Activated naive CD8-positive, alpha-beta T cell treated with anti-CD3 and anti-CD28 coated beads for 36 hours (primary cell): ENCODE results near the gene TMED4. TPM values are rescaled to one million over a fixed set of nuclear protein-coding genes. Genes with fewer than 3 reads are reported as not detected.

Experiments
- DNase-seq: peaks from one replicate; pipeline ENCODE4 v3.0.0; 2021
- H3K27ac Mint-ChIP-seq: one replicate; pipeline ENCODE4 v1.8.0; 2022; ENCODE audit warnings: mild to moderate bottlenecking, moderate library complexity, mixed read lengths
- H3K27me3 Mint-ChIP-seq: one replicate; pipeline ENCODE4 v1.8.0; 2022; ENCODE audit warnings: mild to moderate bottlenecking, mixed read lengths
- H3K36me3 Mint-ChIP-seq: one replicate; pipeline ENCODE4 v1.8.0; 2021; ENCODE audit warnings: mild to moderate bottlenecking, mixed read lengths
- H3K4me1 Mint-ChIP-seq: one replicate; pipeline ENCODE4 v1.8.0; 2021; ENCODE audit warnings: mixed read lengths
- H3K4me3 Mint-ChIP-seq: one replicate; pipeline ENCODE4 v1.8.0; 2022; ENCODE audit warnings: mild to moderate bottlenecking, moderate library complexity, mixed read lengths
- H3K9me3 Mint-ChIP-seq: one replicate; pipeline ENCODE4 v1.8.0; 2022; ENCODE audit warnings: mixed read lengths
- total RNA-seq, 2 experiments: library from RNA; stranded (reverse); gene quantifications; one replicate each; pipeline ENCODE4 v1.2.3, GENCODE V29; 2021

Gene TMED4
- total RNA-seq, 2 experiments from 2014 or later: 70.3 to 70.8 TPM

- Mint-ChIP-seq H3K27me3 (peaks cover 5% of the 10 kb centered on the region), H3K4me1 (no peaks in the 10 kb centered on the region), H3K36me3 (no peaks in the 10 kb centered on the region), H3K9me3 (no peaks in the 10 kb centered on the region), H3K27ac (no peak overlapping the region), H3K4me3 (no peak overlapping the region)
- no peak for DNase-seq
Measured at GRCh38 chr7:44541876-44542610, 40.0 kb downstream of the TMED4 start.

GRCh38 chr7:44541028-44541869 is 40.8 kb downstream of the TMED4 start, which contains the start of gene NPC1L1:
NPC1L1 (minus strand) TSS chr7:44541330; CDS start chr7:44541259, 71 bp downstream.
- Mint-ChIP-seq H3K9me3 (no peaks in the 10 kb centered on the region), H3K36me3 (no peaks in the 10 kb centered on the region), H3K27me3 (no peaks in the 10 kb centered on the region), H3K27ac (no peak within 1 kb of the TSS), H3K4me3 (no peak within 1 kb of the TSS), H3K4me1 (no peaks in the 10 kb centered on the region)
- DNase-seq: no peak

DNA sequence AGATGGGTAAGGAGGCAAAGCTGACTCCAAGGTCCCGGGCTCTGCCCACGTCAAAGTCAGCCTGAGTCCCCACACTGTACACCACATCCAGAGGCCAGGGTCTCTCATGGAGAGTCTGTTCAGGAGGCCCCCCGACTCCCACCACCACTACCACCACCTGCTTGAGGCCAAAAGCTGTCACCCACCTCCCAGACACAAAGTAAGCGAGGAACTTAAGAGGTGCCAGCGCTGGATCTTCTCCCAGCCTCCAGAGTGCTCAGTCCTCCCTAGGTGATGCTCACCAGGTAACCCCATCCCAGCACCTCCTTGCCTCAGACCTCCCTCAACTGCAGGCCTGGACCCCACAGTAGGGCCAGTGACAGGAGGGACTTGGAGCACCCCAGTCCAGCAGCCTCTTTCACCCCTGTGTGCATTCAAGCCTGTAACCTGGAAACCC is 41.4 kb downstream of the TMED4 start:
- no peak overlapping the region for H3K4me3 Mint-ChIP-seq
- H3K27ac Mint-ChIP-seq: no peak overlapping the region
- no peaks in the 10 kb centered on the region for H3K36me3 Mint-ChIP-seq
- no peaks in the 10 kb centered on the region for H3K9me3 Mint-ChIP-seq
- H3K4me1 Mint-ChIP-seq: no peaks in the 10 kb centered on the region
- no peaks in the 10 kb centered on the region for H3K27me3 Mint-ChIP-seq
- DNase-seq: no peak

GRCh38 chr7:44539669-44540506 is 42.1 kb downstream of the TMED4 start:
- no peak for DNase-seq
- Mint-ChIP-seq H3K36me3 (no peaks in the 10 kb centered on the region), H3K4me3 (no peak overlapping the region), H3K9me3 (no peaks in the 10 kb centered on the region), H3K27ac (no peak overlapping the region), H3K27me3 (no peaks in the 10 kb centered on the region), H3K4me1 (no peaks in the 10 kb centered on the region)

- Mint-ChIP-seq H3K4me3 (no peak overlapping the region), H3K4me1 (no peaks in the 10 kb centered on the region), H3K27ac (no peak overlapping the region), H3K27me3 (no peaks in the 10 kb centered on the region), H3K36me3 (no peaks in the 10 kb centered on the region), H3K9me3 (no peaks in the 10 kb centered on the region)
- no peak for DNase-seq
Measured at GRCh38 chr7:44538798-44539668, 43.0 kb downstream of the TMED4 start.

DNA sequence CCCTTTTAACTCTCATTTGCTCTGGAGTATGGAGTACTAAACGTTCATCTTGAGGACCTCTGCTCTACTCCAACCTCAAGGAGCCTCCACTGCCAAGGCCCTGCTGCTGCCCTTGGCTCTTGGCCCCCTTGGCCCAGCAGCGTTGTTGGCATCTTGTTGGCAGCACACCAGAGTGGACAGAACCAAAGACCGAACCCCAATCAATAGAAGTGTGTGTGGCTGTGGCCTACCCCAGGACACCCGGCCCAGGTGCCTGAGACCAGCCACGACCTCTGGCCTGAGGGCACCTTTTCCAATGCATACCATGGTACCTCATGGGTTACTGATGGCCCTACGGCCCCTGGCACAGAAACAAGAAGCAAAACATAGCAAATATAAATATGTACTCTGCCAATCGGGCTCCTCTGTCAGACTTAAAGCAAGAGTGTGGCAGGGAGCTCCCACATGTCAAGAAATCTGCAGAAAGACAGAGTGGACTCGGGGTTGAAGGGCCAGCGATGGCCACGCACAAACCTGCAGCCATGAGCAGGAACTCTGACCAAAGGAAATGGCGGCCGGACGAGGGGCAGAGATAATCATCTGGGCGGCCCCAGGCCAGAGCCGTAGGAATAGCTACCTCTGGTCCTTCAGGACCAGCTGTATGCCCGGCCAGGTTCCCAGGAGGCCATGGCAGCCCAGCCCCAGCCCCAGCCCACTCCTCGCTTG is 43.8 kb downstream of the TMED4 start:
- Mint-ChIP-seq H3K9me3 (no peaks in the 10 kb centered on the region), H3K27ac (no peak overlapping the region), H3K36me3 (no peaks in the 10 kb centered on the region), H3K4me1 (no peaks in the 10 kb centered on the region), H3K27me3 (no peaks in the 10 kb centered on the region), H3K4me3 (no peak overlapping the region)
- no peak for DNase-seq

DNA sequence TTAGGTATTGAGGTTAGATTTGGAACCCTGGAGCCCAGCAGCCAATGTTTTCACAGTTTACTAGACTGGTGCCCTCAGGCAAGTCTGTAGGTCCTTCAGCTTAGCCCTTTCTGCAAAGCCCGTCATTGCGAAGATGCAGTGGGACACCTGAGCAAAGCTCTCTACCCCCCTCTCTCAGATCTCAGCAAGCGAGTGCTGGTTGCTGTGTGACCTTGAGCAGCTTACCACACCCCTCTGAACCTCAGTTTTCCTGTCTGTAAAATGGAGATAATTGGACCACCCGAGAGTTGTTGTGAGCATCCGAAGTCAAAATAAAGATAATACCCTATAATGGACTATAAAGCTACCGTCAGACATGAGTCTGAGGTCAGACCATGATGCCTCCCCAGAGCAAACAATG is 44.6 kb downstream of the TMED4 start:
- Mint-ChIP-seq H3K27me3 (no peaks in the 10 kb centered on the region), H3K36me3 (no peaks in the 10 kb centered on the region), H3K4me3 (no peak overlapping the region), H3K27ac (no peak overlapping the region), H3K9me3 (no peaks in the 10 kb centered on the region), H3K4me1 (no peaks in the 10 kb centered on the region)
- no peak for DNase-seq

DNA sequence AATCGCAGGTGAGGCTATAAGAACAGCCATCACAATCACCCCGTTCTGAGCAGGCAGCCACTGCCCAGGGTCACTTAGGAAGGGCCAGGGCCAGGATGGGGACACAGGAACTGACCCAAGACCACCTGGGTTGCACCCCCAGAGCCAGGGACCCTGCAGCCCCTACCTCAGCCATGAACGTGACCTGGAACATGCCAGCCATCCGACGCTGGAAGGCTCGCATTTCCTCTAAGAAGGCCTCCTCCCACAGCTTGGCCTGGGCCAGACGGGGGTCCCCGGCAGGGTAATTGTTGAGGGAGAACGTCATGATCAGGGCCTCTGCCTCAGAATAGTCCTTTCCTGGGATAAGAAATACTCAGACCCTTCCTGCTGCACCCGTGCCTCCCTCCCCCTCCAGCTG is 45.9 kb downstream of the TMED4 start:
- no peak overlapping the region for H3K4me3 Mint-ChIP-seq
- H3K27ac Mint-ChIP-seq: no peak overlapping the region
- DNase-seq: no peak
- no peaks in the 10 kb centered on the region for H3K4me1 Mint-ChIP-seq
- no peaks in the 10 kb centered on the region for H3K27me3 Mint-ChIP-seq
- H3K9me3 Mint-ChIP-seq: no peaks in the 10 kb centered on the region
- H3K36me3 Mint-ChIP-seq: no peaks in the 10 kb centered on the region

DNA sequence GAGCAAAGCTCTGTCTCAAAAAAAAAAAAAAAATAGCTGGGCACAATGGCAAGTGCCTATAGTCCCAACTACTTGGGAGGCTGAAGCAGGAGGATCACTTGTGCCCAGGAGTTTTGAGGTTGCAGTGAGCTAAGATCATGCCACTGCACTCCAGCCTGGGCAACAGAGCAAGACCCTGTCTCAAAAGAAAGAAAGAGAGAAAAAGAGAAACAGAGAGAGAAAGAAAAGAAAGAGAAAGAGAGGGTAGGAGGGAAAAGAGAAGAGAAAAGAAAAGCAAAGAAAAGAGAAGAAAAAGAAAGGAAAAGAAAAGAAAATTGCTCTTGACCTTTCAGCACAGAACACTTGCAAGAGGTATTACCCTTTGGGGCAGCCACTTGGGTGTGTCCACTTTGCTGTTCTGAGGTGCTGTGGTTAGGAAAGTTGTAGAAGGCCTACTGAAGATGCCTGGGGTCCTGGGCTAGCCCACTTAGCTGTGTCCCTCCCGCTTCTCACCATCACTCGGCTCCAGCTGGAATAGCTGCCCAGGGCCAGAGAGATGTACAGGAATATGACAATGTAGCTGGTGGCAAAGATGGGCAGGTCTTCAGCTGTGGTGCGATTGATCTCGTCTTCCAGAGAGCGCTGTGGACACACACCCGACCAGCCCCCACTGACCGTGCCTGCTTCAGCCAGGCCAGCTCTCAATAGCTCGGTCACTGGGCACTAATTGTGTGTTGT is 46.5 kb downstream of the TMED4 start:
- no peak for DNase-seq
- H3K36me3 Mint-ChIP-seq: no peaks in the 10 kb centered on the region
- no peaks in the 10 kb centered on the region for H3K27me3 Mint-ChIP-seq
- no peaks in the 10 kb centered on the region for H3K9me3 Mint-ChIP-seq
- no peak overlapping the region for H3K27ac Mint-ChIP-seq
- no peak overlapping the region for H3K4me3 Mint-ChIP-seq
- H3K4me1 Mint-ChIP-seq: no peaks in the 10 kb centered on the region

GRCh38 chr7:44534501-44534900 is 47.5 kb downstream of the TMED4 start:
- Mint-ChIP-seq H3K4me3 (no peak overlapping the region), H3K36me3 (no peaks in the 10 kb centered on the region), H3K27ac (no peak overlapping the region), H3K9me3 (no peaks in the 10 kb centered on the region), H3K27me3 (no peaks in the 10 kb centered on the region), H3K4me1 (no peaks in the 10 kb centered on the region)
- peak; percentile 63 for DNase-seq

DNA sequence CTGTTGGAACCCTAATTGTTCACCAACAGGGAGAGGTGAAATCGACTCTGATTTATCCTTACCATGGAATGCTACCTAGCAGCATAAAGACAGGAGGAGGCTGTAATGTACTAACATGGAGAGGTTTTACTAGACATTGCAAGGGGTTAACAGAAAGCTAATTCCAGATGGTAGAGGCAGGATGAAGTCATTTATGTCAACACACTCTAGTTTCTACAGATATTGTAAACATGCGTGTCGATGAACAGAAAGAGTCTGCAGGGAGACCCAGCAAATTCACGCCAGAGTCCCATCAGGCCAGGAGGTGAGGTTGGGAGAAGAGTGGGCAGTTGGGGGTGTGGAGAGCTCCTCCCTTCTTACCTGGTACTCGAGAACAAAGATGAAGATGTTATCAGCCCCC is 47.9 kb downstream of the TMED4 start:
- H3K9me3 Mint-ChIP-seq: peaks cover under 1% of the 10 kb centered on the region
- H3K4me3 Mint-ChIP-seq: no peak overlapping the region
- H3K36me3 Mint-ChIP-seq: no peaks in the 10 kb centered on the region
- H3K27me3 Mint-ChIP-seq: no peaks in the 10 kb centered on the region
- no peak overlapping the region for H3K27ac Mint-ChIP-seq
- DNase-seq: no peak
- no peaks in the 10 kb centered on the region for H3K4me1 Mint-ChIP-seq

DNA sequence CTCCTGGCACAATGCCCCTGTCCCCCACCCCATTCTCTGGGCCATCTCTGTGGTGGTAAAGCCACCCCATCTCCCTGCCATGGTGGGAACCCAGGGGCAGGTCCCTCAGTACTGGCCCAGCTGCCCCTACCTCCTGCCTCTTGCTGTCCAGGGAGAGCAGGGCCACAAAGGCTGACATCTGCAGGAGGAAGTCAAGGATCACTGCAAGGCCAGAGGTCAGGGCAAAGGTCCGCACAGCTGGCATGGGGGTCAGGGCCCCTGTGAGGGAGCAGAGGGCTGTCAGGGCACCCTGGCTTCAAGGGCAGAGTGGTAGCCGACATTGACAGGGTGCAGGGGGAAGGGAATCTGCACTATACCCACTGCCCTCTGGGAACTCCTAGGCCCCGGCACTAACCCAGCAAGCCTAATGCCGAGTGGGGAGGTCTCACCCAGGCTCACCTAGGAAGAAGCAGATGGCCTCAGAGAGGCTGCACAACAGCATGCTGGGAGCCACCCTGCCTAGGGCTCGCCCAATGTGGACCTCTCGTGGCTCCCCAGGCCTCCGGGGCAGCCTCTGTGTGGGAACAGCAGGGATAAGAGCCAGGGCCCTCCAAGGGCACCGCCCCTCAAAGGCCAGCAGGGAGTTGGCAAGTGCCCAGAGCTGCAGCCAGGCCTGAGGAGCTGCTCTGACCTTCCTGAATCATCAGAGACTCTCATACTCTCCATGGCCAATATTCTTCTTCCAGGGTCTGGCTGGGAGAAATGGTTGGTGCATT is 48.6 kb downstream of the TMED4 start:
- Mint-ChIP-seq H3K27me3 (no peaks in the 10 kb centered on the region), H3K4me1 (no peaks in the 10 kb centered on the region), H3K36me3 (no peaks in the 10 kb centered on the region), H3K9me3 (peaks cover 2% of the 10 kb centered on the region), H3K27ac (no peak overlapping the region), H3K4me3 (no peak overlapping the region)
- no peak for DNase-seq
